ENCODE measurements around the gene KIDINS220. TPM values are rescaled to one million over a fixed set of nuclear protein-coding genes. Genes with fewer than 3 reads are reported as not detected.
"Not testable (repeated sequence)": the region's sequence is repeated elsewhere in the genome, so short reads cannot be mapped to it uniquely, and the experiment has no call there.

KIDINS220 gene
- total and polyA plus RNA-seq, 9 donors: 33.8 to 96.9 (median 66.7) TPM

GRCh38 chr2:8732601-8733000 is 104.8 kb downstream of the KIDINS220 start:
- TF ChIP-seq POLR2A (IDR thresholded peaks at IDR 0.05) (no peak), EP300 (IDR thresholded peaks at IDR 0.05) (no peak)
- TF ChIP-seq, protein P1, sequence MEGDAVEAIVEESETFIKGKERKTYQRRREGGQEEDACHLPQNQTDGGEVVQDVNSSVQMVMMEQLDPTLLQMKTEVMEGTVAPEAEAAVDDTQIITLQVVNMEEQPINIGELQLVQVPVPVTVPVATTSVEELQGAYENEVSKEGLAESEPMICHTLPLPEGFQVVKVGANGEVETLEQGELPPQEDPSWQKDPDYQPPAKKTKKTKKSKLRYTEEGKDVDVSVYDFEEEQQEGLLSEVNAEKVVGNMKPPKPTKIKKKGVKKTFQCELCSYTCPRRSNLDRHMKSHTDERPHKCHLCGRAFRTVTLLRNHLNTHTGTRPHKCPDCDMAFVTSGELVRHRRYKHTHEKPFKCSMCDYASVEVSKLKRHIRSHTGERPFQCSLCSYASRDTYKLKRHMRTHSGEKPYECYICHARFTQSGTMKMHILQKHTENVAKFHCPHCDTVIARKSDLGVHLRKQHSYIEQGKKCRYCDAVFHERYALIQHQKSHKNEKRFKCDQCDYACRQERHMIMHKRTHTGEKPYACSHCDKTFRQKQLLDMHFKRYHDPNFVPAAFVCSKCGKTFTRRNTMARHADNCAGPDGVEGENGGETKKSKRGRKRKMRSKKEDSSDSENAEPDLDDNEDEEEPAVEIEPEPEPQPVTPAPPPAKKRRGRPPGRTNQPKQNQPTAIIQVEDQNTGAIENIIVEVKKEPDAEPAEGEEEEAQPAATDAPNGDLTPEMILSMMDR (IDR thresholded peaks at IDR 0.05): no peak
- H3K4me3 ChIP-seq: no peak overlapping the region
- no peaks in the 10 kb centered on the region for H3K36me3 ChIP-seq
- H3K9me3 ChIP-seq: no peaks in the 10 kb centered on the region
- intact Hi-C loops (cut with DNase I): no loop called here
- 95 to 99% (median 97%) methylated on average over 10 of the region's 10 CpGs for WGBS, 3 donors
- DNase-seq: no peak
- H3K27ac ChIP-seq: no peak overlapping the region
- no peaks in the 10 kb centered on the region for H3K27me3 ChIP-seq
- peaks cover 5% of the 10 kb centered on the region for H3K4me1 ChIP-seq (ENCODE audit: insufficient read depth)

DNA sequence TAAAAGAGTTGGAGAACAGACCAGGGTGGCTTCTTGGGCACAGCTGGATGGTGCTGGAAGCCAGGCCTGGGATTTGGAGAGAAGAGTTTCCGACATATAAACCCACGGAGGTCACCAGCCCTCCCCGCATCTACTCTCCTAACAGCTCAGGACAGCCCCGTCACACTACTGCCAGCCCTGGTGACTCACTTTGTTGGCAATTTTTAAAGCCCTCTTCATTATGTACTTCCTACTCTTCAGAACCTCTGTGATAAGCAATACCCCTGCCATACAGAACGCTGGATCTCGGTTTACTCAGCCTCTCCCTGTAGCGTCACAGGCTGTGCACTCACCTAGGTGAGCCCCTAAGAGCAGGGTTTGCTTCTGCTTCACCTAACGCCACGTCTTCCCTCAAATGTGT is 107.5 kb downstream of the KIDINS220 start:
- TF ChIP-seq EP300 (IDR thresholded peaks at IDR 0.05): no peak
- TF ChIP-seq, protein P1 (IDR thresholded peaks at IDR 0.05): no peak
- TF ChIP-seq POLR2A (IDR thresholded peaks at IDR 0.05): no peak
- no peak for DNase-seq
- intact Hi-C loops (cut with DNase I): no loop called here
- peaks cover 2% of the 10 kb centered on the region for H3K4me1 ChIP-seq (ENCODE audit: insufficient read depth)
- WGBS, 3 donors: 85 to 92% (median 91%) methylated on average over 9 of the region's 9 CpGs
- H3K27ac ChIP-seq: no peak overlapping the region
- H3K9me3 ChIP-seq: no peaks in the 10 kb centered on the region
- no peaks in the 10 kb centered on the region for H3K36me3 ChIP-seq
- no peak overlapping the region for H3K4me3 ChIP-seq
- no peaks in the 10 kb centered on the region for H3K27me3 ChIP-seq

DNA sequence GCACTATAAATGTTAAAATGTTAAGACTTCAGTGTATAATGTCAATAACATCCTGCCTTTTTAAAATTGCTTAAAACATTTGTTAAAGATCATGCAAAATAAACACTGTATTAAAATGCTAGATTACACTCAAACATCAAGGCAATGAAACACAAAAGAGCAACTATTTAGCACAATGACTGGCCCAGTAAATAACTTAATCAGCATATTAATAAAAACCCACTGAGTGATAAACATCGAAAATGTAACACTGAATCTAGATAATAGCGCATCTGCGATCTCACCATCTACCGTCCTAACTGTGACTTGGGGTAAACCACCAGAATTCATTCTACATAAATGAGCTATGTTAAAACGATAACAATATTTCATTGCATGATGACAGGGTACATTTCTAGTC is 108.3 kb downstream of the KIDINS220 start:
- H3K9me3 ChIP-seq; DNase-seq; H3K36me3 ChIP-seq; H3K4me1 ChIP-seq (ENCODE audit: insufficient read depth); H3K27ac ChIP-seq; H3K27me3 ChIP-seq; intact Hi-C loops (cut with DNase I); H3K4me3 ChIP-seq: not testable (repeated sequence)
- 93 to 96% (median 95%) methylated on average over 5 of the region's 5 CpGs for WGBS, 3 donors

GRCh38 chr2:8728305-8729015 is 109.0 kb downstream of the KIDINS220 start:
- WGBS, 3 donors: 95 to 96% (median 95%) methylated on average over 7 of the region's 7 CpGs
- Histone ChIP-seq H3K4me3 (no peak overlapping the region), H3K4me1 (ENCODE audit: insufficient read depth) (peaks cover 2% of the 10 kb centered on the region), H3K9me3 (no peaks in the 10 kb centered on the region), H3K27ac (no peak overlapping the region), H3K27me3 (no peaks in the 10 kb centered on the region), H3K36me3 (no peaks in the 10 kb centered on the region)
- DNase-seq: no peak
- intact Hi-C loops (cut with DNase I): no loop called here
- TF ChIP-seq, protein P1 (IDR thresholded peaks at IDR 0.05): no peak
- TF ChIP-seq EP300 (IDR thresholded peaks at IDR 0.05): no peak

DNA sequence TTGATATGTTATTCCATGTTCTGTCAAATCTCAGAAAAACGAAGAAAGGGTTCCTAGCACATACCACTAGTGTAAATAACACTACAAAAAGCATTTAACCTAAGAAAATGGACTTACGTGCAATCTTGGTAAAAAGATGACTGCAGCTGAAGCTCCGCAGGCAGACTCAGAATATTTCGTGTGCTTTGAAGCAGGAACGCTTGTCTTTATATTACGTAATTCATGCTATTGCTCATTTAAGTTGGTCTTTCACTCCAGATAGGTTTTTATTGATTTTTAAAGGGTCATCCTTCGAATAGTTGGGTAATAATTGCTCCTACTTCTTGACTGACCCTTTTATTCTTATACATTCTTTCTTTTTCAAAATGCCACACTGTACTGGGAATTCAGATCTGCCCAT is 111.6 kb downstream of the KIDINS220 start:
- no peaks in the 10 kb centered on the region for H3K36me3 ChIP-seq
- DNase-seq: no peak

More for the DNA sequence above, 111.6 kb downstream of the KIDINS220 start:
- Histone ChIP-seq H3K4me3 (no peak overlapping the region), H3K27ac (no peak overlapping the region), H3K27me3 (no peaks in the 10 kb centered on the region), H3K4me1 (ENCODE audit: insufficient read depth) (no peaks in the 10 kb centered on the region), H3K9me3 (no peaks in the 10 kb centered on the region)
- intact Hi-C loops (cut with DNase I): no loop called here
- WGBS, 3 donors: 88% methylated on average over 7 of the region's 7 CpGs
- TF ChIP-seq, protein P1 (IDR thresholded peaks at IDR 0.05): no peak

Measured in ovary (tissue), 9 donors.